Measurements from ENCODE around the gene ANKRD40CL.

DNA sequence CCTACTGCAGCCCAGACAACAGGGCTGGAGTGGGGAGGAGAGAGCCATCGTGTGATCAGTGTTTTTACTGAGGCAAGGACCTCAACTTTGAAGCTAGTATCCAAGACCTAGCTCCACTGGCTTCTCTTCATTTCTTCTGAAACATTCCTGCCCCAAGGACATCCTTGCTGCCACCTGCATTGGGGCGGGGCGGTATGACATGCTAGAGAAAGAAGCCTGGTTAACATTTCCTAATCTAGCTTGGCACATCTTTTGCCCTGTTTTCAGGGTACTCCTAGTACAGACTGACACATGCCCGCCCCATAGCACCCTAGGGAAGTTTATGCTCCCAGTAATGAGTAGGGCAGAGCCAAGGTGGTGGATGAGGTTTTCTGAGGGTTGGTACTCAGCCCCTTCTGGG is 17.8 kb upstream of the ANKRD40CL start:
- TF ChIP-seq, protein P1, sequence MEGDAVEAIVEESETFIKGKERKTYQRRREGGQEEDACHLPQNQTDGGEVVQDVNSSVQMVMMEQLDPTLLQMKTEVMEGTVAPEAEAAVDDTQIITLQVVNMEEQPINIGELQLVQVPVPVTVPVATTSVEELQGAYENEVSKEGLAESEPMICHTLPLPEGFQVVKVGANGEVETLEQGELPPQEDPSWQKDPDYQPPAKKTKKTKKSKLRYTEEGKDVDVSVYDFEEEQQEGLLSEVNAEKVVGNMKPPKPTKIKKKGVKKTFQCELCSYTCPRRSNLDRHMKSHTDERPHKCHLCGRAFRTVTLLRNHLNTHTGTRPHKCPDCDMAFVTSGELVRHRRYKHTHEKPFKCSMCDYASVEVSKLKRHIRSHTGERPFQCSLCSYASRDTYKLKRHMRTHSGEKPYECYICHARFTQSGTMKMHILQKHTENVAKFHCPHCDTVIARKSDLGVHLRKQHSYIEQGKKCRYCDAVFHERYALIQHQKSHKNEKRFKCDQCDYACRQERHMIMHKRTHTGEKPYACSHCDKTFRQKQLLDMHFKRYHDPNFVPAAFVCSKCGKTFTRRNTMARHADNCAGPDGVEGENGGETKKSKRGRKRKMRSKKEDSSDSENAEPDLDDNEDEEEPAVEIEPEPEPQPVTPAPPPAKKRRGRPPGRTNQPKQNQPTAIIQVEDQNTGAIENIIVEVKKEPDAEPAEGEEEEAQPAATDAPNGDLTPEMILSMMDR (IDR thresholded peaks at IDR 0.05): no peak
- TF ChIP-seq POLR2A (IDR thresholded peaks at IDR 0.05): no peak
